ENCODE data around the gene DRD4. TPM values are rescaled to one million over a fixed set of nuclear protein-coding genes. Genes with fewer than 3 reads are reported as not detected.
"Not testable (repeated sequence)": the region's sequence is repeated elsewhere in the genome, so short reads cannot be mapped to it uniquely, and the experiment has no call there.

The DRD4 gene
- polyA plus RNA-seq, 3 donors: 1.4 to 2.4 (median 1.6) TPM

- no peak for DNase-seq (ENCODE audit: low read depth in 3 of 3, low spot score in 2 of 3)
These were observed 28.7 kb downstream of the DRD4 start for GRCh38 chr11:665704-666281.

GRCh38 chr11:673866-674265 lies 36.8 kb downstream of the DRD4 start:
- DNase-seq (ENCODE audit: low read depth in 3 of 3, low spot score in 2 of 3): no peak

GRCh38 chr11:674406-674805 lies 37.3 kb downstream of the DRD4 start:
- no peak for DNase-seq (ENCODE audit: low read depth in 3 of 3, low spot score in 2 of 3)

GRCh38 chr11:678297-678696 lies 41.2 kb downstream of the DRD4 start:
- no peak for DNase-seq (ENCODE audit: low read depth in 3 of 3, low spot score in 2 of 3)

- no peak for DNase-seq (ENCODE audit: low read depth in 3 of 3, low spot score in 2 of 3)
These were observed 42.5 kb downstream of the DRD4 start for GRCh38 chr11:679271-680207.

GRCh38 chr11:680476-680875 lies 43.4 kb downstream of the DRD4 start:
- DNase-seq (ENCODE audit: low read depth in 3 of 3, low spot score in 2 of 3): no peak

- DNase-seq (ENCODE audit: low read depth in 3 of 3, low spot score in 2 of 3): no peak
These were observed 43.9 kb downstream of the DRD4 start for GRCh38 chr11:680970-681369.

- no peak for DNase-seq (ENCODE audit: low read depth in 3 of 3, low spot score in 2 of 3)
These were observed 49.6 kb downstream of the DRD4 start for GRCh38 chr11:686451-687243.

GRCh38 chr11:687751-688150 lies 50.7 kb downstream of the DRD4 start:
- DNase-seq (ENCODE audit: low read depth in 3 of 3, low spot score in 2 of 3): no peak

- no peak for DNase-seq (ENCODE audit: low read depth in 3 of 3, low spot score in 2 of 3)
These were observed 51.6 kb downstream of the DRD4 start for GRCh38 chr11:688681-689080.

- DNase-seq (ENCODE audit: low read depth in 3 of 3, low spot score in 2 of 3): no peak
These were observed 52.6 kb downstream of the DRD4 start for GRCh38 chr11:689625-690024.

GRCh38 chr11:690244-690643 lies 53.2 kb downstream of the DRD4 start:
- not testable (repeated sequence) for DNase-seq (ENCODE audit: low read depth in 3 of 3, low spot score in 2 of 3)

Other genes starting within 250 kb of the DRD4 start
- 1 to 10 TPM; 4.1 to 5.5 (median 4.4) TPM for gene PKP3, start 243.1 kb upstream of the DRD4 start, polyA plus RNA-seq (ENCODE audit: insufficient read length in 3 of 3)
- 10 to 100 TPM; 25.0 to 31.9 (median 25.6) TPM for gene SIGIRR, start 222.3 kb upstream of the DRD4 start, polyA plus RNA-seq (ENCODE audit: insufficient read length in 3 of 3)
- 10 to 100 TPM in 1 of 3 donors, 1 to 10 TPM in 2; 6.4 to 10.3 (median 7.0) TPM for gene ANO9, start 195.3 kb upstream of the DRD4 start, polyA plus RNA-seq (ENCODE audit: insufficient read length in 3 of 3)
- gene PTDSS2, start 187.0 kb upstream of the DRD4 start, polyA plus RNA-seq (ENCODE audit: insufficient read length in 3 of 3): 10 to 100 TPM; 27.0 to 30.6 (median 27.1) TPM
- gene RNH1, start 130.0 kb upstream of the DRD4 start, polyA plus RNA-seq (ENCODE audit: insufficient read length in 3 of 3): 10 to 100 TPM; 62.4 to 80.0 (median 71.8) TPM
- gene HRAS, start 101.7 kb upstream of the DRD4 start, polyA plus RNA-seq (ENCODE audit: insufficient read length in 3 of 3): 10 to 100 TPM; 36.8 to 44.5 (median 39.2) TPM
- 1 to 10 TPM; 2.7 to 3.2 (median 3.0) TPM for gene LRRC56, start 99.7 kb upstream of the DRD4 start, polyA plus RNA-seq (ENCODE audit: insufficient read length in 3 of 3)
- gene LMNTD2, start 76.5 kb upstream of the DRD4 start, polyA plus RNA-seq (ENCODE audit: insufficient read length in 3 of 3): 1 to 10 TPM; 2.6 to 2.7 (median 2.6) TPM
- 10 to 100 TPM; 33.3 to 42.0 (median 37.5) TPM for gene RASSF7, start 76.3 kb upstream of the DRD4 start, polyA plus RNA-seq (ENCODE audit: insufficient read length in 3 of 3)
- gene PHRF1, start 60.8 kb upstream of the DRD4 start, polyA plus RNA-seq (ENCODE audit: insufficient read length in 3 of 3): 10 to 100 TPM; 17.9 to 20.7 (median 18.4) TPM
- 1 to 10 TPM; 5.9 to 8.0 (median 7.3) TPM for gene IRF7, start 21.3 kb upstream of the DRD4 start, polyA plus RNA-seq (ENCODE audit: insufficient read length in 3 of 3)
- 10 to 100 TPM; 31.0 to 42.2 (median 41.3) TPM for gene CDHR5, start 12.3 kb upstream of the DRD4 start, polyA plus RNA-seq (ENCODE audit: insufficient read length in 3 of 3)
- gene SCT, start 10.1 kb upstream of the DRD4 start, polyA plus RNA-seq (ENCODE audit: insufficient read length in 3 of 3): 1 to 10 TPM in 2 of 3 donors, under 1 TPM in 1; 0.76 to 1.6 (median 1.5) TPM
- gene DEAF1, start 58.0 kb downstream of the DRD4 start, polyA plus RNA-seq (ENCODE audit: insufficient read length in 3 of 3): 10 to 100 TPM; 30.6 to 52.9 (median 43.5) TPM
- 10 to 100 TPM; 31.0 to 38.4 (median 33.2) TPM for gene TMEM80, start 58.5 kb downstream of the DRD4 start, polyA plus RNA-seq (ENCODE audit: insufficient read length in 3 of 3)
- gene EPS8L2, start 69.0 kb downstream of the DRD4 start, polyA plus RNA-seq (ENCODE audit: insufficient read length in 3 of 3): 100 to 1,000 TPM in 1 of 3 donors, 10 to 100 TPM in 2; 89.8 to 112 (median 91.2) TPM
- gene TALDO1, start 110.2 kb downstream of the DRD4 start, polyA plus RNA-seq (ENCODE audit: insufficient read length in 3 of 3): 100 to 1,000 TPM; 109 to 129 (median 120) TPM
- 10 to 100 TPM; 47.3 to 62.5 (median 53.8) TPM for gene GATD1, start 140.2 kb downstream of the DRD4 start, polyA plus RNA-seq (ENCODE audit: insufficient read length in 3 of 3)
- gene CEND1, start 152.8 kb downstream of the DRD4 start, polyA plus RNA-seq (ENCODE audit: insufficient read length in 3 of 3): under 1 TPM; 0.24 to 0.29 (median 0.27) TPM
- 10 to 100 TPM; 10.8 to 11.5 (median 10.9) TPM for gene SLC25A22, start 161.0 kb downstream of the DRD4 start, polyA plus RNA-seq (ENCODE audit: insufficient read length in 3 of 3)
- gene PIDD1, start 168.0 kb downstream of the DRD4 start, polyA plus RNA-seq (ENCODE audit: insufficient read length in 3 of 3): 1 to 10 TPM; 5.4 to 6.9 (median 5.6) TPM
- gene RPLP2, start 172.7 kb downstream of the DRD4 start, polyA plus RNA-seq (ENCODE audit: insufficient read length in 3 of 3): 100 to 1,000 TPM; 827 to 976 (median 885) TPM
- 10 to 100 TPM; 32.7 to 45.4 (median 38.1) TPM for gene PNPLA2, start 181.6 kb downstream of the DRD4 start, polyA plus RNA-seq (ENCODE audit: insufficient read length in 3 of 3)
- gene CRACR2B, start 190.7 kb downstream of the DRD4 start, polyA plus RNA-seq (ENCODE audit: insufficient read length in 3 of 3): 10 to 100 TPM in 1 of 3 donors, 1 to 10 TPM in 2; 9.1 to 12.0 (median 9.7) TPM
- gene CD151, start 195.7 kb downstream of the DRD4 start, polyA plus RNA-seq (ENCODE audit: insufficient read length in 3 of 3): 100 to 1,000 TPM; 184 to 238 (median 188) TPM
- 100 to 1,000 TPM in 1 of 3 donors, 10 to 100 TPM in 2; 76.3 to 103 (median 86.9) TPM for gene POLR2L, start 205.3 kb downstream of the DRD4 start, polyA plus RNA-seq (ENCODE audit: insufficient read length in 3 of 3)
- 10 to 100 TPM; 55.0 to 71.2 (median 64.1) TPM for gene TSPAN4, start 205.6 kb downstream of the DRD4 start, polyA plus RNA-seq (ENCODE audit: insufficient read length in 3 of 3)